Measurements from ENCODE around the gene EYS.

- TF ChIP-seq POLR2AphosphoS5 (IDR thresholded peaks at IDR 0.05) = no peak
- no peak for TF ChIP-seq CTCF (IDR thresholded peaks at IDR 0.05)
Observed at GRCh38 chr6:64602993-64603392, 1104.0 kb downstream of the EYS start.
